ENCODE data around the gene KLHL17. TPM values are rescaled to one million over a fixed set of nuclear protein-coding genes. Genes with fewer than 3 reads are reported as not detected.

Gene KLHL17
- total RNA-seq, 1 experiment from 2014 or later: 41.4 TPM

GRCh38 chr1:978069-978834 lies 17.9 kb downstream of the KLHL17 start:
- no peak for TF ChIP-seq CTCF (conservative IDR thresholded peaks at IDR 0.05)
- Histone ChIP-seq H3K27me3 (ENCODE audit: insufficient read depth, low read length) (peaks cover 2% of the 10 kb centered on the region; the same call in 1 of the 2 replicates), H2AK5ac (ENCODE audit: insufficient read length, low read length) (no peak overlapping the region), H3K4ac (ENCODE audit: low read depth, low read length) (no peak overlapping the region), H3K9ac (ENCODE audit: extremely low read depth, insufficient read length, low read length) (no peak overlapping the region), H4K8ac (replicated peaks; ENCODE audit: insufficient read length, low read depth, low read length) (no peak overlapping the region), H3K79me1 (ENCODE audit: insufficient read depth, low read depth, low read length, poor library complexity, severe bottlenecking) (no peaks in the 10 kb centered on the region), H4K91ac (ENCODE audit: insufficient read length, low read depth, low read length) (no peak overlapping the region), H3K4me1 (ENCODE audit: insufficient read depth, low read length) (no peaks in the 10 kb centered on the region), H3K4me2 (ENCODE audit: insufficient read depth, insufficient read length, low read length) (no peak overlapping the region), H4K20me1 (ENCODE audit: control insufficient read depth, insufficient read depth, insufficient read length) (no peaks in the 10 kb centered on the region), H3K79me2 (ENCODE audit: insufficient read depth, low read length) (no peaks in the 10 kb centered on the region), H2BK12ac (ENCODE audit: insufficient read length, low read depth, low read length) (no peak overlapping the region), H3K27ac (ENCODE audit: insufficient read length, low read depth, low read length) (no peak overlapping the region), H3K23me2 (ENCODE audit: insufficient read length, low read depth, low read length, poor library complexity, severe bottlenecking) (no peaks in the 10 kb centered on the region), H2BK5ac (ENCODE audit: insufficient read length, low read length) (no peak overlapping the region), H2BK15ac (ENCODE audit: low read depth, low read length) (no peak overlapping the region), H3K14ac (ENCODE audit: insufficient read depth, low read length) (no peak overlapping the region), H3K23ac (ENCODE audit: insufficient read length, low read depth, low read length) (no peak overlapping the region), H2BK20ac (ENCODE audit: low read depth, low read length, poor library complexity, severe bottlenecking) (no peak overlapping the region), H3T11ph (ENCODE audit: low read length) (no peak overlapping the region), H2BK120ac (ENCODE audit: low read depth, low read length, poor library complexity, severe bottlenecking) (no peak overlapping the region), H4K5ac (ENCODE audit: insufficient read length, low read depth, low read length) (no peak overlapping the region), H2AFZ (ENCODE audit: low read length) (no peak overlapping the region), H3K56ac (ENCODE audit: insufficient read length, low read depth, low read length) (no peak overlapping the region), H3K9me3 (ENCODE audit: control insufficient read depth, low read depth, low read length) (no peaks in the 10 kb centered on the region), H3K18ac (ENCODE audit: insufficient read length, low read depth, low read length) (no peak overlapping the region)
- Mint-ChIP-seq H3K27me3 (ENCODE audit: low read depth) (peaks cover 62% of the 10 kb centered on the region), H3K9me3 (peaks cover 4 to 6% of the 10 kb centered on the region in 2 experiments), H3K36me3 (ENCODE audit: insufficient read depth in 1 of 3, low read depth in 3 of 3) (peaks cover 0 to 6% (median 4%) of the 10 kb centered on the region in 3 experiments; a peak in 4 of 7 replicates), H3K4me3 (peak overlapping the region in 1 of 2 experiments; percentile 54; a peak in 2 of 5 replicates), H3K27ac (no peak overlapping the region), H3K4me1 (peaks cover 5 to 9% of the 10 kb centered on the region in 2 experiments; a peak in 3 of 4 replicates)
- no peak for DNase-seq
- WGBS (ENCODE audit: extremely low coverage, insufficient read length, low lambda C conversion rate): no CpG with 5 or more reads among the region's 44 CpGs

All from H9 (cell line).